HCT116 (cell line): ENCODE measurements around the gene ARHGDIA. TPM values are rescaled to one million over a fixed set of nuclear protein-coding genes. Genes with fewer than 3 reads are reported as not detected.
A peak's percentile ranks its signal among the peaks of the same experiment; 100 is the strongest.

ENCODE experiments used
- ATAC-seq: fragments of 200-7000 bp; cut with Tn5 transposase; 2 replicates; pipeline ENCODE4 v1.9.1; 2020; ENCODE audit warnings: mild to moderate bottlenecking, moderate library complexity
- BruUV-seq: library from RNA; stranded (reverse); fragments of 400-500 nt; replicated peaks from 2 replicates; lab custom pipeline; 2021; lab: Mats Ljungman, UMichigan
- CTCF ChIA-PET: fragments of 300-600 bp; sonication (Branson Sonifier 250); formaldehyde crosslinking; loops from one replicate; lab custom pipeline; 2021; ENCODE audit warnings: antibody characterized with exemption; lab: Charles Lee
- POLR2A ChIA-PET: fragments of 300-600, 350-600 bp; sonication (Branson Sonifier 250); formaldehyde crosslinking; loops from one replicate; lab custom pipeline; 2021; ENCODE audit warnings: antibody characterized with exemption; lab: Charles Lee
- RAD21 ChIA-PET, 2 experiments: fragments of 300-600 bp; sonication (Branson Sonifier 250); formaldehyde crosslinking; loops; one replicate each; lab custom pipeline; 2023; ENCODE audit warnings: low total read pairs in 2 of 2; ENCODE audit not compliant: uncharacterized antibody in 2 of 2, unreplicated experiment in 2 of 2, low non-redundant PET in 1 of 2; lab: Charles Lee
- DNase-seq: peaks from one replicate; pipeline ENCODE4 v3.0.0-alpha.2; 2010; ENCODE audit warnings: low read depth, low spot score
- H2AFZ ChIP-seq: fragments of 200-600 bp; shearing (Covaris generic), sonication (generic); 2 replicates; pipeline ENCODE4 v1.6.1; 2017; ENCODE audit warnings: low read depth, mixed run types, mixed read lengths, antibody characterized with exemption, low read length; ENCODE audit not compliant: poor library complexity, severe bottlenecking
- H3K27ac ChIP-seq: 2 replicates; pipeline ENCODE4 v1.5.1; 2012; ENCODE audit warnings: low read depth, low read length
- H3K27me3 ChIP-seq: fragments of 200-600 bp; sonication (generic); 2 replicates; pipeline ENCODE4 v1.6.1; 2016; ENCODE audit warnings: mixed run types, low read length, mixed read lengths; ENCODE audit not compliant: insufficient read depth
- H3K36me3 ChIP-seq, 2 experiments: fragments of 200-500 bp in 1 of 2; fragments of 200-600 bp in 1 of 2; sonication (Bioruptor generic) in 1 of 2; sonication (generic) in 1 of 2; 2 replicates each; pipeline versions ENCODE4 v1.5.1 to v1.6.1; 2014 to 2016; ENCODE audit warnings: low read length in 2 of 2, inconsistent platforms in 1 of 2, mixed read lengths in 1 of 2, mixed run types in 1 of 2; ENCODE audit not compliant: insufficient read depth in 2 of 2, control insufficient read depth in 1 of 2
- H3K4me1 ChIP-seq, 2 experiments: fragments of 200-600 bp in 1 of 2; sonication (generic) in 1 of 2; 2 replicates each; pipeline versions ENCODE4 v1.5.1 to v1.6.1; 2012 to 2017; ENCODE audit warnings: low read length in 2 of 2, inconsistent platforms in 1 of 2, mild to moderate bottlenecking in 1 of 2, mixed read lengths in 1 of 2, mixed run types in 1 of 2, moderate library complexity in 1 of 2; ENCODE audit not compliant: insufficient read depth in 2 of 2, control insufficient read depth in 1 of 2
- H3K4me2 ChIP-seq: fragments of 200-600 bp; sonication (generic); 2 replicates; pipeline ENCODE4 v1.6.1; 2017; ENCODE audit warnings: mixed run types, low read length, mixed read lengths
- H3K4me3 ChIP-seq, 2 experiments: fragments of 200-600 bp in 1 of 2; sonication (generic) in 1 of 2; replicated peaks in 1 of 2; 2 replicates each; pipeline ENCODE4 v1.5.1; 2011 to 2016; ENCODE audit warnings: low read length in 2 of 2, control low read depth in 1 of 2, low read depth in 1 of 2, mild to moderate bottlenecking in 1 of 2, mixed read lengths in 1 of 2, mixed run types in 1 of 2
- H3K79me2 ChIP-seq: fragments of 200-600 bp; sonication (generic); 2 replicates; pipeline ENCODE4 v1.6.1; 2017; ENCODE audit warnings: mild to moderate bottlenecking, mixed run types, low read length, moderate library complexity, mixed read lengths; ENCODE audit not compliant: insufficient read depth
- H3K9ac ChIP-seq: fragments of 200-600 bp; sonication (generic); 2 replicates; pipeline ENCODE4 v1.6.1; 2016; ENCODE audit warnings: low read length, mixed read lengths
- H3K9me2 ChIP-seq: fragments of 200-600 bp; sonication (generic), shearing (Covaris generic); 2 replicates; pipeline ENCODE4 v1.6.1; 2017; ENCODE audit warnings: mixed run types, mild to moderate bottlenecking, moderate library complexity; ENCODE audit not compliant: insufficient read depth
- H3K9me3 ChIP-seq, 2 experiments: fragments of 200-500 bp in 1 of 2; fragments of 200-600 bp in 1 of 2; sonication (Bioruptor generic) in 1 of 2; sonication (generic) in 1 of 2; 2 replicates each; pipeline ENCODE4 v1.6.1; 2014 to 2017; ENCODE audit warnings: low read length in 2 of 2, mixed read lengths in 2 of 2, inconsistent platforms in 1 of 2, low read depth in 1 of 2, mild to moderate bottlenecking in 1 of 2, mixed run types in 1 of 2, moderate library complexity in 1 of 2; ENCODE audit not compliant: control insufficient read depth in 1 of 2, insufficient read depth in 1 of 2
- H4K20me1 ChIP-seq: fragments of 200-600 bp; sonication (generic), shearing (Covaris generic); 2 replicates; pipeline ENCODE4 v1.6.1; 2017; ENCODE audit warnings: mixed run types, mild to moderate bottlenecking, moderate library complexity; ENCODE audit not compliant: insufficient read depth
- CBX3 ChIP-seq: IDR thresholded peaks from 2 replicates; pipeline ENCODE4 v1.6.1; 2012; ENCODE audit warnings: low read depth
- CTCF ChIP-seq, 3 experiments: fragments of 200-600 bp in 1 of 3; sonication (generic) in 1 of 3; IDR thresholded peaks in 2 of 3; conservative IDR thresholded peaks in 1 of 3; 2 replicates each; pipeline ENCODE4 v1.5.1; 2012 to 2017; ENCODE audit warnings: low read depth in 2 of 3, low read length in 2 of 3, antibody characterized with exemption in 1 of 3, borderline replicate concordance in 1 of 3, control low read depth in 1 of 3, mild to moderate bottlenecking in 1 of 3, mixed read lengths in 1 of 3, mixed run types in 1 of 3, moderate library complexity in 1 of 3; ENCODE audit not compliant: insufficient read depth in 1 of 3
- EGR1 ChIP-seq: IDR thresholded peaks from 2 replicates; pipeline ENCODE4 v1.6.1; 2012; ENCODE audit warnings: low read depth
- EZH2 ChIP-seq: fragments of 200-600 bp; sonication (generic); IDR thresholded peaks from 2 replicates; pipeline ENCODE4 v1.6.1; 2017; ENCODE audit warnings: antibody characterized with exemption, mixed run types
- EZH2phosphoT487 ChIP-seq: fragments of 200-600 bp; IDR thresholded peaks from 2 replicates; pipeline ENCODE4 v1.6.1; 2018; ENCODE audit warnings: antibody characterized with exemption, borderline replicate concordance
- JUND ChIP-seq: IDR thresholded peaks from 2 replicates; pipeline ENCODE4 v1.6.1; 2012
- MAX ChIP-seq: IDR thresholded peaks from 2 replicates; pipeline ENCODE4 v1.6.1; 2012
- POLR2A ChIP-seq: IDR thresholded peaks from 2 replicates; pipeline ENCODE4 v1.7.0; 2011; ENCODE audit warnings: borderline replicate concordance; ENCODE audit not compliant: insufficient read depth, insufficient read length; ENCODE audit errors: extremely low read depth
- POLR2AphosphoS5 ChIP-seq: IDR thresholded peaks from 2 replicates; pipeline ENCODE4 v1.6.1; 2011; ENCODE audit warnings: mild to moderate bottlenecking, low read depth, low read length, moderate library complexity
- RAD21 ChIP-seq: IDR thresholded peaks from 2 replicates; pipeline ENCODE4 v1.6.1; 2012; ENCODE audit warnings: low read depth, mild to moderate bottlenecking
- TCF7L2 ChIP-seq: IDR thresholded peaks from 2 replicates; pipeline ENCODE4 v1.7.0; 2011; ENCODE audit warnings: borderline replicate concordance, inconsistent platforms; ENCODE audit not compliant: insufficient read depth, insufficient read length; ENCODE audit errors: extremely low read depth
- YY1 ChIP-seq: IDR thresholded peaks from 2 replicates; pipeline ENCODE4 v1.6.1; 2011; ENCODE audit warnings: low read length, low read depth, moderate library complexity, mild to moderate bottlenecking; ENCODE audit not compliant: insufficient replicate concordance; ENCODE audit errors: extremely low read depth
- ZFX ChIP-seq: fragments of 450-650 bp; IDR thresholded peaks from 2 replicates; pipeline ENCODE4 v1.6.1; 2017
- intact Hi-C: fragments of 100-400 bp; cut with micrococcal nuclease; formaldehyde crosslinking; loops from 2 replicates; pipeline ENCODE4 v1.10.0; 2022
- total RNA-seq: library from RNA; stranded (reverse); gene quantifications from one replicate; pipeline ENCODE4 v1.2.1, GENCODE V29; 2021; ENCODE audit not compliant: unreplicated experiment

ARHGDIA gene
- total RNA-seq, 1 experiment from 2014 or later, result 554 TPM

DNA sequence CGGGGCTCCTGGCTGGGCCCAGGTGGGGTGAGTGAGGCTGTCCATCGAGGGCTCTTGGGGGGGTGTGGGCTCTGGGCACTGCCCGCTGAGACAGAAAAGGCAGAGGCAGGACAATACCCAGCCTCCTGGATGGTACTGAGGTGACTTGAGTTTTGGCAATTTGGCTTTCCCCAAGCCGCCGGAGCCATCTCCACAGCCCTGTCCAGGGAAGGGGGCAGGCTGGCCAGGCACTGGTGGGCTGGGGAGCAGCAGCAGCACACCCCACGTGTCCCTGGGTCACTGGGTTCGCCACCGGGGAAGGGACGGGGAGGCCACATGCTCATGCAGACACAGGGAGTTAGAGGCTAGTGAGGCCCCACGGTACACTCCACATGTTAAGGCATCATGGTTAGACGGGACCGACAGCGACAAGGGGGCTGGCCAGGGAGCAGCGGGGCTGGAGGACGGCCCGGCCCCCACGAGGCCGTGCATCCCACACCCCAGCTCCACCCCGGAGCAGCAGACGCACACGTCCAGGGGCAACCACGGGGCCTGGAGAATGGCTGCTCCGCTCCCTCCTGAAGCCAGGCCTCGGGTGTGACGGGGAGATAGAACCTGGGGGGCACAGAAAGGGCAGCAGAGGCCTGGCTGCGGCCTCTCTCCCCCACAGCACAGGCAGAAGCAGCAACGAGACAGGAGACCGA, 3.0 kb downstream of the ARHGDIA start:
- Histone ChIP-seq H3K27ac (peak overlapping the region; percentile 99), H3K9me2 (no peaks in the 10 kb centered on the region), H3K36me3 (peaks cover 11 to 28% of the 10 kb centered on the region in 2 experiments; a peak in 3 of 4 replicates), H3K4me3 (peak overlapping the region; percentile 5 to 8; a peak in 1 of 4 replicates), H2AFZ (no peak overlapping the region), H3K79me2 (peaks cover 65% of the 10 kb centered on the region), H3K9ac (peak overlapping the region; percentile 99), H4K20me1 (peaks cover 7% of the 10 kb centered on the region; the same call in 1 of the 2 replicates), H3K9me3 (no peaks in the 10 kb centered on the region), H3K4me2 (peak overlapping the region; percentile 86), H3K27me3 (no peaks in the 10 kb centered on the region), H3K4me1 (peaks cover 44 to 85% of the 10 kb centered on the region in 2 experiments)
- CTCF ChIA-PET, result no interaction called here
- RAD21 ChIA-PET, result no interaction called here
- no peak for TF ChIP-seq EZH2
- no peak for TF ChIP-seq CTCF (IDR thresholded peaks at IDR 0.05 in 2 of 3, conservative IDR thresholded peaks at IDR 0.05 in 1 of 3; ENCODE audit: borderline replicate concordance in 1 of 3, insufficient read depth in 1 of 3, low read depth in 2 of 3, low read length in 2 of 3)
- 0 out of 2 replicates have a peak, but pooled peaks have one; percentile 44 for TF ChIP-seq ZFX
- peak; percentile 7 for TF ChIP-seq POLR2AphosphoS5
- no peak for TF ChIP-seq TCF7L2
- TF ChIP-seq RAD21, result no peak
- TF ChIP-seq POLR2A, result peak; percentile 92
- TF ChIP-seq EZH2phosphoT487, result no peak
- peak; percentile 2 for TF ChIP-seq YY1
- no peak for TF ChIP-seq EGR1
- TF ChIP-seq MAX, result no peak
- no peak for TF ChIP-seq CBX3
- TF ChIP-seq JUND, result no peak
- DNase-seq (peak; percentile 68), ATAC-seq (peak; percentile 9)
- BruUV-seq, result no TSS peak
- POLR2A ChIA-PET, result interaction anchor here (0.8 to 1.4 kb wide), 3 partner anchors 17 to 140 kb away, joined by 3 to 6 read pairs (median 3); no protein-coding TSS in a partner anchor
- intact Hi-C loops, result loop anchor here (1.0 kb wide), 1 partner anchor 135 kb away; no protein-coding TSS in a partner anchor
